Sigmoid colon (tissue), 4 donors: Measurements from ENCODE around the gene BRI3.

Experiments used
- CTCF ChIP-seq, 4 experiments: fragments of 450-650 bp in 3 of 4; fragments of 200-600 bp in 1 of 4; IDR thresholded peaks; one replicate each; pipeline ENCODE4 v1.5.1; 2016 to 2019; ENCODE audit warnings: antibody characterized with exemption in 4 of 4, mild to moderate bottlenecking in 3 of 4, moderate library complexity in 2 of 4
- EP300 ChIP-seq, 4 donors: sonication (generic); formaldehyde crosslinking; IDR thresholded peaks; one replicate each; pipeline ENCODE4 v1.6.1; 2017; ENCODE audit warnings: antibody characterized with exemption in 4 of 4

- TF ChIP-seq EP300 (IDR thresholded peaks at IDR 0.05) = no peak
- no peak for TF ChIP-seq CTCF (IDR thresholded peaks at IDR 0.05)
Observed at GRCh38 chr7:98283127-98283886, 1.8 kb downstream of the BRI3 start.
